Caco-2 (cell line): ENCODE results near the gene NLGN1. TPM values are rescaled to one million over a fixed set of nuclear protein-coding genes. Genes with fewer than 3 reads are reported as not detected.

Experiments
- BruUV-seq: library from RNA; stranded (reverse); fragments of 400-500 nt; replicated peaks from 2 replicates; lab custom pipeline; 2021; lab: Mats Ljungman, UMichigan
- CTCF ChIA-PET: fragments of 300-600 bp; sonication (Branson Sonifier 250); formaldehyde crosslinking; loops from one replicate; lab custom pipeline; 2022; ENCODE audit warnings: antibody characterized with exemption; lab: Charles Lee
- POLR2A ChIA-PET: fragments of 300-600 bp; sonication (Branson Sonifier 250); formaldehyde crosslinking; loops from one replicate; lab custom pipeline; 2022; ENCODE audit warnings: antibody characterized with exemption; lab: Charles Lee
- DNase-seq, 2 experiments: peaks; one replicate each; pipeline versions ENCODE4 v3.0.0 to v3.0.0-alpha.2; 2020 to 2022
- H3K27me3 ChIP-seq: replicated peaks from 2 replicates; pipeline ENCODE4 v1.6.0; 2011; ENCODE audit warnings: low read length; ENCODE audit not compliant: control insufficient read depth, insufficient read depth
- H3K36me3 ChIP-seq: 2 replicates; pipeline ENCODE4 v1.5.1; 2011; ENCODE audit warnings: low read length; ENCODE audit not compliant: control insufficient read depth, insufficient read depth
- H3K4me1 ChIP-seq: fragments of 250-450 bp; sonication (Bioruptor Pico); 2 replicates; pipeline ENCODE4 v1.5.1; 2020; ENCODE audit warnings: mild to moderate bottlenecking
- H3K4me3 ChIP-seq: 2 replicates; pipeline ENCODE4 v1.5.1; 2011; ENCODE audit warnings: low read depth, mild to moderate bottlenecking, control low read depth, low read length
- H3K9me3 ChIP-seq: fragments of 250-450 bp; sonication (Bioruptor Pico); 2 replicates; pipeline ENCODE4 v1.5.1; 2020; ENCODE audit warnings: mild to moderate bottlenecking, moderate library complexity
- H3K27ac Mint-ChIP-seq: one replicate; pipeline ENCODE4 v1.8.0; 2022; ENCODE audit warnings: mixed read lengths; ENCODE audit not compliant: unreplicated experiment
- H3K27me3 Mint-ChIP-seq: one replicate; pipeline ENCODE4 v1.8.0; 2022; ENCODE audit warnings: mixed read lengths; ENCODE audit not compliant: insufficient read depth, unreplicated experiment
- H3K36me3 Mint-ChIP-seq: one replicate; pipeline ENCODE4 v1.8.0; 2022; ENCODE audit warnings: mild to moderate bottlenecking, mixed read lengths; ENCODE audit not compliant: insufficient read depth, unreplicated experiment
- H3K4me1 Mint-ChIP-seq: one replicate; pipeline ENCODE4 v1.8.0; 2022; ENCODE audit warnings: low read depth, mixed read lengths; ENCODE audit not compliant: unreplicated experiment
- H3K4me3 Mint-ChIP-seq: one replicate; pipeline ENCODE4 v1.8.0; 2022; ENCODE audit warnings: mild to moderate bottlenecking, moderate library complexity, mixed read lengths; ENCODE audit not compliant: unreplicated experiment
- H3K9me3 Mint-ChIP-seq: one replicate; pipeline ENCODE4 v1.8.0; 2022; ENCODE audit warnings: mixed read lengths; ENCODE audit not compliant: unreplicated experiment
- CTCF ChIP-seq, 2 experiments: fragments of 200-600 bp in 1 of 2; IDR thresholded peaks; 1 replicate in 1 of 2; 2 replicates in 1 of 2; pipeline versions ENCODE4 v1.5.1 to v1.8.0; 2011 to 2022; ENCODE audit warnings: antibody characterized with exemption in 1 of 2, control low read depth in 1 of 2, inconsistent platforms in 1 of 2, low read depth in 1 of 2, low read length in 1 of 2, mild to moderate bottlenecking in 1 of 2, moderate library complexity in 1 of 2; ENCODE audit not compliant: insufficient read depth in 1 of 2, severe bottlenecking in 1 of 2, unreplicated experiment in 1 of 2
- intact Hi-C: fragments of 100-400 bp; cut with micrococcal nuclease; formaldehyde crosslinking; loops from one replicate; pipeline ENCODE4 v1.10.0; 2022; ENCODE audit not compliant: unreplicated experiment
- total RNA-seq: library from RNA; stranded (reverse); gene quantifications from 2 replicates; pipeline ENCODE4 v1.2.3, GENCODE V29; 2022

The NLGN1 gene
- total RNA-seq, 1 experiment from 2014 or later, result not detected

GRCh38 chr3:173513123-173513522, 115.6 kb downstream of the NLGN1 start:
- TF ChIP-seq CTCF (IDR thresholded peaks at IDR 0.05; ENCODE audit: insufficient read depth in 1 of 2, low read depth in 1 of 2, low read length in 1 of 2, severe bottlenecking in 1 of 2, unreplicated experiment in 1 of 2), result no peak
- ChIA-PET CTCF (no interaction called here), POLR2A (no interaction called here)
- H3K27me3 ChIP-seq, result no peaks in the 10 kb centered on the region
- H3K9me3 ChIP-seq, result no peaks in the 10 kb centered on the region
- DNase-seq, result no peak
- no TSS peak for BruUV-seq
- Mint-ChIP-seq H3K36me3 (no peaks in the 10 kb centered on the region), H3K4me3 (no peak overlapping the region), H3K27ac (no peak overlapping the region), H3K9me3 (no peaks in the 10 kb centered on the region), H3K27me3 (peaks cover 13% of the 10 kb centered on the region), H3K4me1 (no peaks in the 10 kb centered on the region)
- intact Hi-C loops, result no loop called here
- no peaks in the 10 kb centered on the region for H3K36me3 ChIP-seq
- no peaks in the 10 kb centered on the region for H3K4me1 ChIP-seq
- H3K4me3 ChIP-seq, result no peak overlapping the region

- no peak overlapping the region for H3K4me3 Mint-ChIP-seq
- H3K27me3 Mint-ChIP-seq, result peaks cover 7% of the 10 kb centered on the region
- H3K4me1 Mint-ChIP-seq, result no peaks in the 10 kb centered on the region
- H3K36me3 Mint-ChIP-seq, result no peaks in the 10 kb centered on the region
- Histone ChIP-seq H3K4me1 (no peaks in the 10 kb centered on the region), H3K36me3 (no peaks in the 10 kb centered on the region; the same call in 1 of the 2 replicates), H3K9me3 (peaks cover 6% of the 10 kb centered on the region), H3K27me3 (no peaks in the 10 kb centered on the region), H3K4me3 (no peak overlapping the region)
- no peak overlapping the region for H3K27ac Mint-ChIP-seq
- intact Hi-C loops, result loop anchor here (1.0 kb wide), 1 partner anchor 24 kb away; no protein-coding TSS in a partner anchor
- ChIA-PET POLR2A (no interaction called here), CTCF (no interaction called here)
- BruUV-seq, result no TSS peak
- TF ChIP-seq CTCF (IDR thresholded peaks at IDR 0.05; ENCODE audit: insufficient read depth in 1 of 2, low read depth in 1 of 2, low read length in 1 of 2, severe bottlenecking in 1 of 2, unreplicated experiment in 1 of 2), result peak; percentile 63 to 70
- peaks cover 25% of the 10 kb centered on the region for H3K9me3 Mint-ChIP-seq
- DNase-seq, result peak; percentile 29 to 39
Measured at GRCh38 chr3:173529062-173529711, 131.6 kb downstream of the NLGN1 start.

GRCh38 chr3:173531602-173532001, 134.1 kb downstream of the NLGN1 start:
- intact Hi-C loops, result no loop called here
- POLR2A ChIA-PET, result no interaction called here
- DNase-seq, result no peak
- BruUV-seq, result no TSS peak
- Mint-ChIP-seq H3K4me1 (no peaks in the 10 kb centered on the region), H3K36me3 (no peaks in the 10 kb centered on the region), H3K27me3 (peaks cover 10% of the 10 kb centered on the region), H3K27ac (no peak overlapping the region), H3K4me3 (no peak overlapping the region), H3K9me3 (peaks cover 10% of the 10 kb centered on the region)
- H3K4me3 ChIP-seq, result no peak overlapping the region
- no peaks in the 10 kb centered on the region for H3K4me1 ChIP-seq
- CTCF ChIA-PET, result no interaction called here
- H3K9me3 ChIP-seq, result peaks cover 3% of the 10 kb centered on the region; the same call in 1 of the 2 replicates
- no peak for TF ChIP-seq CTCF (IDR thresholded peaks at IDR 0.05; ENCODE audit: insufficient read depth in 1 of 2, low read depth in 1 of 2, low read length in 1 of 2, severe bottlenecking in 1 of 2, unreplicated experiment in 1 of 2)
- H3K36me3 ChIP-seq, result no peaks in the 10 kb centered on the region; the same call in 1 of the 2 replicates
- no peaks in the 10 kb centered on the region for H3K27me3 ChIP-seq
